ENCODE measurements around the gene TMEM121B. TPM values are rescaled to one million over a fixed set of nuclear protein-coding genes. Genes with fewer than 3 reads are reported as not detected.

The TMEM121B gene
- total and polyA plus RNA-seq, 9 donors, result 0.12 to 1.1 (median 0.53) TPM

DNA sequence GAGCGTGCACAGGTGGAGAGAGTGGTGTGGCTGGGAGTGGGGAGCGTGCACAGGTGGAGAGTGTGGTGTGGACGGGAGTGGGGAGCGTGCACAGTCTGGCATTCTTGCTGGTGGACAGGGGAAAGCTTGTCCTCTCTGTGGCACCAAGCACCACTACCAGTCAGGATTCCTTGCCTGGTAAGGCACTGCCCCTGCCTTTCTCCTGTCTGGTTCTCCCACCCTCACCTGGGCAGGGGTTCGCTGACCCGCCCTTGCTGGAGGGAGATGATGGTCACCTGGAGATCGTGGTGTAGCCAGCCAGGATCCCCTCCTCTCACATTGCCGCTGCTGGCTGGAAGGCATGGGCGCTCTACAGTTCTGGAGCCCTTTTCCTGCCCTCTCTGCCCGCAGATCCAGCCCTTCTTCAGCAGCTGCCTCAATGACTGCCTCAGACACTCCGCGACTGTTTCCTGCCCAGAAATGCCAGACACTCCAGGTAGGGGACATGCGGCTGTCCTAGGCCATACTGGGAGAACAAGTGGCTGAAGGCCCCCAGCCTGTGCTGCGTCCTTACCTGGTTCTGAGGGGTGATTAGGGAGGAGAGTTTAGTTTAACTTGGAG lies 16.7 kb downstream of the TMEM121B start:
- TF ChIP-seq EP300 (IDR thresholded peaks at IDR 0.05), result no peak
- TF ChIP-seq, protein P1, sequence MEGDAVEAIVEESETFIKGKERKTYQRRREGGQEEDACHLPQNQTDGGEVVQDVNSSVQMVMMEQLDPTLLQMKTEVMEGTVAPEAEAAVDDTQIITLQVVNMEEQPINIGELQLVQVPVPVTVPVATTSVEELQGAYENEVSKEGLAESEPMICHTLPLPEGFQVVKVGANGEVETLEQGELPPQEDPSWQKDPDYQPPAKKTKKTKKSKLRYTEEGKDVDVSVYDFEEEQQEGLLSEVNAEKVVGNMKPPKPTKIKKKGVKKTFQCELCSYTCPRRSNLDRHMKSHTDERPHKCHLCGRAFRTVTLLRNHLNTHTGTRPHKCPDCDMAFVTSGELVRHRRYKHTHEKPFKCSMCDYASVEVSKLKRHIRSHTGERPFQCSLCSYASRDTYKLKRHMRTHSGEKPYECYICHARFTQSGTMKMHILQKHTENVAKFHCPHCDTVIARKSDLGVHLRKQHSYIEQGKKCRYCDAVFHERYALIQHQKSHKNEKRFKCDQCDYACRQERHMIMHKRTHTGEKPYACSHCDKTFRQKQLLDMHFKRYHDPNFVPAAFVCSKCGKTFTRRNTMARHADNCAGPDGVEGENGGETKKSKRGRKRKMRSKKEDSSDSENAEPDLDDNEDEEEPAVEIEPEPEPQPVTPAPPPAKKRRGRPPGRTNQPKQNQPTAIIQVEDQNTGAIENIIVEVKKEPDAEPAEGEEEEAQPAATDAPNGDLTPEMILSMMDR (IDR thresholded peaks at IDR 0.05), result no peak
- intact Hi-C loops (cut with DNase I), result no loop called here
- Histone ChIP-seq H3K27ac (no peak overlapping the region), H3K4me3 (no peak overlapping the region), H3K9me3 (no peaks in the 10 kb centered on the region), H3K36me3 (no peaks in the 10 kb centered on the region), H3K4me1 (ENCODE audit: insufficient read depth) (no peaks in the 10 kb centered on the region), H3K27me3 (no peaks in the 10 kb centered on the region)
- no peak for DNase-seq
- 85 to 93% (median 88%) methylated on average over 13 to 14 of the region's 14 CpGs for WGBS, 3 donors

DNA sequence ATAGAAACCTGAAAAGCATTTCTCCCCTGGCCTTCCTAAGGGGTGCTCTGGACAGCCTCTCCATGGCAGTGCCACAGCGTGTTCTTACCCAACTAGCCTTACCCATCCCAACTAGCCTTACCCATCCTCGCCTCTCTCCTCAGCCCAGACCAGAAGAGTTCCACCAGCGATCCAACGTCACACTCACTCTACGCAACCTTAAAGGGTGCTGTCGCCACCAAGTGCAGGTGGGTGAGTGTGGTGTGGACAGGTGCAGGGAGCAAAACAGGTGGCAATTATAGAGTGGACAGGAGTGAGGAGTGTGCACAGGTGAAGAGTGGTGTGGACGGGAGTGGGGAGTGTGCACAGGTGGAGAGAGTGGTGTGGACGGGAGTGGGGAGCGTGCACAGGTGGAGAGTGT lies 17.8 kb downstream of the TMEM121B start:
- no peak overlapping the region for H3K27ac ChIP-seq
- H3K4me1 ChIP-seq (ENCODE audit: insufficient read depth), result no peaks in the 10 kb centered on the region
- intact Hi-C loops (cut with DNase I), result no loop called here
- H3K36me3 ChIP-seq, result no peaks in the 10 kb centered on the region
- DNase-seq, result no peak
- H3K4me3 ChIP-seq, result no peak overlapping the region
- WGBS, 3 donors, result 93 to 95% (median 94%) methylated on average over 9 of the region's 9 CpGs
- H3K27me3 ChIP-seq, result no peaks in the 10 kb centered on the region
- no peaks in the 10 kb centered on the region for H3K9me3 ChIP-seq
- TF ChIP-seq EP300 (IDR thresholded peaks at IDR 0.05) (no peak), POLR2A (IDR thresholded peaks at IDR 0.05) (no peak)
- TF ChIP-seq, protein P1 (IDR thresholded peaks at IDR 0.05), result no peak

DNA sequence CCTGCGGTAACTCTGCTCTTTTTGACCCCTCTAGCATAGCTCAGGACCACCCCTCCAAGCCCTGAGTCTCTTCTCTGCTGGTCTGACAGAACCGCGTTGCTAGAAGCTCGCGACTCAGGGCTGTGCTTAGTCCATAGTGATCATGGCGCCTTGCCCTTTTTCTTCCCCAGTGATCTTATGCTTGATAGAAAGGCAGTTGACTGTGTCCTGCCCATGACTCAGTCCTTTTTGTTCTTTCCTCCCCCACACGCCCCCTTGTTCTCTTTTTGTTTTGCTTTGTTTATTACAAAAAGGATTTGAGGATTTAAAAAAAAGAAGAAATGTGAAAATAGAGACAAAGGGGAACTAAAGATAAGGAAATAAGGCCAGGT lies 18.9 kb downstream of the TMEM121B start:
- no peak overlapping the region for H3K4me3 ChIP-seq
- H3K4me1 ChIP-seq (ENCODE audit: insufficient read depth), result no peaks in the 10 kb centered on the region
- H3K27ac ChIP-seq, result no peak overlapping the region
- H3K27me3 ChIP-seq, result no peaks in the 10 kb centered on the region
- no peaks in the 10 kb centered on the region for H3K36me3 ChIP-seq
- WGBS, 3 donors, result 89 to 92% (median 91%) methylated on average over 7 of the region's 7 CpGs
- no peaks in the 10 kb centered on the region for H3K9me3 ChIP-seq
- DNase-seq, result no peak
- intact Hi-C loops (cut with DNase I), result no loop called here
- TF ChIP-seq, protein P1 (IDR thresholded peaks at IDR 0.05), result no peak
- TF ChIP-seq POLR2A (IDR thresholded peaks at IDR 0.05) (no peak), EP300 (IDR thresholded peaks at IDR 0.05) (no peak)

DNA sequence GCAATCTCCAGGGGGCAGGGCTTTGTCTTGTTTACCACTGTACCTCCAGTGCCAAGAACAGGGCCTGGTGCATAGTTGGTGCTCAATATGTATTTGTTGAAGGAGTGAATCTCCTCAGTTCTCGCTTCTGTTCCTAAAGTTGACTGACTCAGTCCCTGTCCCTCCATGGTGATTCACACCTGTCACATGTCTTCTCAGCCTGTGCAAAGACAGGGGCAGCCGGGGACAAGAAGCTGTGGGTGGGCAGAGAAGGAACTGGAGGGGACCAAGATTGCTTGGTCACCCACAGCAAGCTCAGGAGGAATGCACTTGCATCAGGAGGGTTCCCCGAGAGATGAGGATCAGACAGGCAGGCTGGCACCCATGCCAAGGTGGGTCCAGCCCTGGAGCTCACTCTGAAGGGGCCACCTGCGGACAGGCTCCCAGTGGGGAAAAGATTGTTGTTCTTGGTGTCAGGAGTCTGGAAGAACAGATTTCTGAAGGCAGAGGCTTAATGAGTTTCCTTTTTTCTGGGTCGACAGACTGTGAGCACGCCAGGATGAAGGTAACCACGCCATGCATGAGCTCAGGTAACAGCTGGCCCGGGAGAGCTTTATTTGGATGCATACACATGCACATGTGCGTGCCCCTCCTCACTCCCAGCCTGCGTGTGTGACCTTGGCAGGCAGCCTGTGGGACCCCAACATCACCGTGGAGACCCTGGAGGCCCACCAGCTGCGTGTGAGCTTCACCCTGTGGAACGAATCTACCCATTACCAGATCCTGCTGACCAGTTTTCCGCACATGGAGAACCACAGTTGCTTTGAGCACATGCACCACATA lies 19.5 kb downstream of the TMEM121B start:
- DNase-seq, result no peak
- intact Hi-C loops (cut with DNase I), result no loop called here
- no peak overlapping the region for H3K4me3 ChIP-seq
- H3K27me3 ChIP-seq, result no peaks in the 10 kb centered on the region
- H3K4me1 ChIP-seq (ENCODE audit: insufficient read depth), result no peaks in the 10 kb centered on the region
- H3K9me3 ChIP-seq, result no peaks in the 10 kb centered on the region
- no peak for TF ChIP-seq POLR2A (IDR thresholded peaks at IDR 0.05)
- TF ChIP-seq EP300 (IDR thresholded peaks at IDR 0.05), result no peak
- TF ChIP-seq, protein P1 (IDR thresholded peaks at IDR 0.05), result no peak
- no peak overlapping the region for H3K27ac ChIP-seq
- WGBS, 3 donors, result 75 to 81% (median 81%) methylated on average over 14 of the region's 14 CpGs
- H3K36me3 ChIP-seq, result no peaks in the 10 kb centered on the region
